Neutrophil (primary cell): ENCODE measurements around the gene C11orf71.

ENCODE experiments used
- H3K27ac ChIP-seq: fragments of 200-600 bp; sonication (generic); 2 replicates; pipeline ENCODE4 v1.5.1; 2016; ENCODE audit warnings: mild to moderate bottlenecking, moderate library complexity
- H3K27me3 ChIP-seq: fragments of 200-600 bp; sonication (generic); 2 replicates; pipeline ENCODE4 v1.6.0; 2016; ENCODE audit warnings: mild to moderate bottlenecking
- H3K36me3 ChIP-seq: fragments of 200-600 bp; sonication (generic); 2 replicates; pipeline ENCODE4 v1.5.1; 2017
- H3K4me1 ChIP-seq, 2 experiments: fragments of 200-600 bp in 1 of 2; sonication (generic) in 1 of 2; 1 replicate in 1 of 2; 2 replicates in 1 of 2; pipeline versions ENCODE4 v1.5.1 to v1.6.1; 2013 to 2016; ENCODE audit warnings: low read depth in 1 of 2, low read length in 1 of 2, mild to moderate bottlenecking in 1 of 2, moderate library complexity in 1 of 2; ENCODE audit not compliant: control insufficient read depth in 1 of 2, insufficient read depth in 1 of 2
- H3K4me3 ChIP-seq, 2 experiments: fragments of 200-600 bp in 1 of 2; sonication (generic) in 1 of 2; 1 replicate in 1 of 2; 2 replicates in 1 of 2; pipeline ENCODE4 v1.5.1; 2013 to 2016; ENCODE audit warnings: low read depth in 1 of 2, low read length in 1 of 2, mild to moderate bottlenecking in 1 of 2, moderate library complexity in 1 of 2
- H3K9me3 ChIP-seq: fragments of 200-600 bp; sonication (generic); 2 replicates; pipeline ENCODE4 v1.5.1; 2016
- CTCF ChIP-seq: fragments of 200-600 bp; sonication (generic); IDR thresholded peaks from 2 replicates; pipeline ENCODE4 v1.5.1; 2016; ENCODE audit warnings: antibody characterized with exemption

C11orf71 gene

GRCh38 chr11:114386545-114386944, 13.8 kb downstream of the C11orf71 start:
- Histone ChIP-seq H3K27ac (no peak overlapping the region), H3K36me3 (no peaks in the 10 kb centered on the region), H3K9me3 (no peaks in the 10 kb centered on the region), H3K27me3 (no peaks in the 10 kb centered on the region), H3K4me3 (no peak overlapping the region), H3K4me1 (no peaks in the 10 kb centered on the region)
- TF ChIP-seq CTCF: no peak

GRCh38 chr11:114386131-114386530, 14.2 kb downstream of the C11orf71 start:
- Histone ChIP-seq H3K9me3 (no peaks in the 10 kb centered on the region), H3K4me3 (no peak overlapping the region), H3K27ac (no peak overlapping the region), H3K27me3 (no peaks in the 10 kb centered on the region), H3K36me3 (no peaks in the 10 kb centered on the region), H3K4me1 (no peaks in the 10 kb centered on the region)
- TF ChIP-seq CTCF: no peak

GRCh38 chr11:114384487-114384886, 15.8 kb downstream of the C11orf71 start:
- no peaks in the 10 kb centered on the region for H3K4me1 ChIP-seq
- no peaks in the 10 kb centered on the region for H3K36me3 ChIP-seq
- H3K9me3 ChIP-seq: no peaks in the 10 kb centered on the region
- peaks cover 8% of the 10 kb centered on the region for H3K27me3 ChIP-seq
- TF ChIP-seq CTCF: no peak
- H3K4me3 ChIP-seq: no peak overlapping the region
- no peak overlapping the region for H3K27ac ChIP-seq

DNA sequence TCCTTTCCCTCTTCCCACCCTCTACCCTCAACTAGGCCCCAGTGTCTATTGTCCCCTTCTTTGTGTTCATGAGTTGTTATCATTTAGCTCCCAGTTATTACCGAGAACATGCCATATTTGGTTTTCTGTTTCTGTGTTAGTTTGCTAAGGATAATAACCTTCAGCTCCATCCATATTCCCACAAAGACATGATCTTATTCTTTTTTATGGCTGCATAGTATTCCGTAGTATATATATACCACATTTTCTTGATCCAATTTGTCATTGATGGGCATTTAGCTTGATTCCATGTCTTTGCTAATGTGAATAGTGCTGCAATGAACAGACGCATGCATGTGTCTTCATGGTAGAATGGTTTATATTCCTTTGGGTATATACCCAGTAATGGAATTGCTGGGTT, 17.8 kb downstream of the C11orf71 start:
- Histone ChIP-seq H3K4me3 (no peak overlapping the region), H3K36me3 (no peaks in the 10 kb centered on the region)
- TF ChIP-seq CTCF: no peak

DNA sequence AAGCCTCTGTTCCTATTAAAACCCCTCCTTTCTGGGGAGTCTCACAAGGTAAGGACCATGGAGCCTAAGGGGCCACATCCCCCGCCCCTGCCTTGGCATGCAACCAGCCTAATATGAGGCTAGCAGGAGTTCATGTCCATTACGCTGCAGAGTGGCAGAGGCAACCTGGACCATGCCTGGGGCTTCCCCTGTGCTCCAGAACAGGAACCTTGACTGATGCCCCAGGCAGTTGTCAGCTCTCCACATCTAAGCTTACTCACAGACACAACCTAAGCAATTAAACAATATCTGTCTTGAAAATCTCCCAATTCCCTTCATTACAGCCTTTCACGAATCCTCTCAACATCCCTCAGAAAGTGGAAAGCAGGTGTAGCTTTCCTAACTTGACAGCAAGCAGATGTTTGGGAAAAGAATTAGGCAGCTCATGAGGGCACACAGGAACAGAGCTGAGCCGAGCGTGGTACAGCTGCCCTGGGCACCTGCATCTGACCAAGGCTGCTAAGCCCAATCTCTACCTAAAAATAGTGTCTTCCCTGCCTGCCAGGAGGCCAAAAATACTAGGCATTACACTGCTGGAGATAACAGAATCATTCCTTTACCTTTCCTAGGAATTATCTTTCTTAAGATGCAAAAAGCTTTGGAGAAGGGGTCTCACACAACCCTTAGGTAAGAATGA, 20.8 kb downstream of the C11orf71 start:
- Histone ChIP-seq H3K9me3 (no peaks in the 10 kb centered on the region), H3K4me1 (no peaks in the 10 kb centered on the region), H3K27ac (no peak overlapping the region), H3K27me3 (peaks cover 30% of the 10 kb centered on the region), H3K36me3 (no peaks in the 10 kb centered on the region), H3K4me3 (no peak overlapping the region)
- no peak for TF ChIP-seq CTCF

More for the DNA sequence above, 17.8 kb downstream of the C11orf71 start:
- Histone ChIP-seq H3K27me3 (peaks cover 20% of the 10 kb centered on the region), H3K9me3 (no peaks in the 10 kb centered on the region), H3K27ac (no peak overlapping the region), H3K4me1 (no peaks in the 10 kb centered on the region)
